Measurements from ENCODE around the gene ATXN7L3. TPM values are rescaled to one million over a fixed set of nuclear protein-coding genes. Genes with fewer than 3 reads are reported as not detected.
A peak's percentile ranks its signal among the peaks of the same experiment; 100 is the strongest.

The ATXN7L3 gene
- polyA plus RNA-seq, 2 donors: 32.9 to 44.3 TPM

DNA sequence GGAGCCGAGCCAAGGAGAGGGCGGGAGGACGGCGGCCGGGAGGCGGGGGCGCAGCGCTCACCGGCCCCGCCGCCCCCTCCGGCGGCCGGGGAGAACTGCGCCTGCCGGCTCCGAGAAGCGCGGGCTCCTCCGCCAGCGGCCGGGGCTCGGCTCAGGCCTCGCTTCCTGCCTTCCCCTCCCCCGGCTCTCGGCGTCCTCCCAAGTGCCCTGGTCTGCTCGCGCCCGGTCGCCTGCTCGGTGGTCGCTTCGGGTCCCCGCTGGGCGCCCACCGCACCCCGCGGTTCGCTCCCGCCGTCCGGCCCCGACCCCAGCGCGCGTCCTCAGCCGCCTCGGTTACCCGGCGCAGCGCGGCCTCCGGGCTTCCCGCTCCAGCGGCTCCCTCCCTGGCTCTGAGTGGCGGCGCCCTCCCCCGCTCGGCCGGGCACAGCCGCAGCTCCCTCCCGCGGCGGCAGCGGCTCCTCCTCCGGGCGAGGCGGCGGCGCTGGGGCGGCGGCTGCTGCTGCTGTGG is 19.5 kb upstream of the ATXN7L3 start:
- no peaks in the 10 kb centered on the region for H3K9me3 ChIP-seq (ENCODE audit: control insufficient read depth in 2 of 2, insufficient read depth in 1 of 2, low read depth in 1 of 2, low read length in 1 of 2)
- peak overlapping the region; percentile 85 to 95 for H3K4me3 ChIP-seq (ENCODE audit: low read depth in 1 of 2, low read length in 2 of 2)
- peaks cover 8 to 27% of the 10 kb centered on the region in 2 donors for H3K36me3 ChIP-seq (ENCODE audit: control insufficient read depth in 2 of 2, insufficient read depth in 2 of 2, low read length in 1 of 2)
- H3K27ac ChIP-seq (ENCODE audit: low read depth in 2 of 2, low read length in 1 of 2): peak overlapping the region; percentile 99 to 100
- peaks cover 4 to 15% of the 10 kb centered on the region in 2 donors for H3K4me1 ChIP-seq (ENCODE audit: control insufficient read depth in 2 of 2, insufficient read depth in 2 of 2, low read length in 1 of 2)
- H3K27me3 ChIP-seq (ENCODE audit: control insufficient read depth in 1 of 2, insufficient read depth in 2 of 2, low read length in 2 of 2): no peaks in the 10 kb centered on the region
- WGBS, 2 donors: 0% methylated on average over 56 to 73 of the region's 73 CpGs

DNA sequence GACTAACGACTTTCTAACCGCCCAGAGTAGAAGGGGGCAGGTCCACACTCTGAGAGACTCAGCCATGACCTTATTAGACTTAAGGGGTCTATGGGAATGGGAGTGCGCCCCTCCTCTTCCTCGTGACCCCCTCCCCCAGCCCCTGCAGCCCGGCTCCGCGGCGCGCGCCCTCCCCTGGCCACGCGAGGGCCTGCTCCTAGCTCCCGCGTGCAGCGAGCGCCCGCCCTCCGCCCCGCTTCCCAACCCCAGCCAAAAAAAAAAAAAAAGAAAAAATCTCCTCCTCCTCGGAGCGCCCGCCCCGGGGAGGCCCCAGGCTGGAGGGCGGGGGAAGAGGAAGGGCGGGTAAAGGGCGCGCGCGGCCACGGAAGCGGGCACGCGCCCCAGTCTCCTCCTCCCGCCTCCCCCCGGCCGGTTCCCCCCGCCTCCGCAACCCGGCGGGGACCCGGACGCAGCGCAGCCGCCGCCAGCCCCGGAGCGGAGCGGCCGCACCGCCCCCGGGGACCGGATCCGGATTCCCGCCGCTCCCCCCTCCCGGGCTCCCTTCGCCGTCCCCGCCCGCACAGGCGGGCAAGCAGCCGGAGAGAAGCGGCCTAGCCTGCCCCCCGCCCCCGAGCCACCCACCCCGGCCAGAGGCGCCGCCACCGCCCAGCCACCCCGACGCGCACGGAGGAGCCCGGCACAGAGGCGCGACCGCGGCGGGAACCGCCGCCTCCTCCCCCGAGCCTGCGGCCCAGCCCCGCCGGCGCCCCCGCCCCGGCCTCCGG is 18.8 kb upstream of the ATXN7L3 start:
- H3K36me3 ChIP-seq (ENCODE audit: control insufficient read depth in 2 of 2, insufficient read depth in 2 of 2, low read length in 1 of 2): peaks cover 8 to 29% of the 10 kb centered on the region in 2 donors
- WGBS, 2 donors: 1% methylated on average over 14 to 88 of the region's 89 CpGs
- peak overlapping the region; percentile 99 to 100 for H3K27ac ChIP-seq (ENCODE audit: low read depth in 2 of 2, low read length in 1 of 2)
- H3K4me3 ChIP-seq (ENCODE audit: low read depth in 1 of 2, low read length in 2 of 2): peak overlapping the region; percentile 85 to 95
- peaks cover 4 to 15% of the 10 kb centered on the region in 2 donors for H3K4me1 ChIP-seq (ENCODE audit: control insufficient read depth in 2 of 2, insufficient read depth in 2 of 2, low read length in 1 of 2)
- no peaks in the 10 kb centered on the region for H3K9me3 ChIP-seq (ENCODE audit: control insufficient read depth in 2 of 2, insufficient read depth in 1 of 2, low read depth in 1 of 2, low read length in 1 of 2)
- H3K27me3 ChIP-seq (ENCODE audit: control insufficient read depth in 1 of 2, insufficient read depth in 2 of 2, low read length in 2 of 2): no peaks in the 10 kb centered on the region

DNA sequence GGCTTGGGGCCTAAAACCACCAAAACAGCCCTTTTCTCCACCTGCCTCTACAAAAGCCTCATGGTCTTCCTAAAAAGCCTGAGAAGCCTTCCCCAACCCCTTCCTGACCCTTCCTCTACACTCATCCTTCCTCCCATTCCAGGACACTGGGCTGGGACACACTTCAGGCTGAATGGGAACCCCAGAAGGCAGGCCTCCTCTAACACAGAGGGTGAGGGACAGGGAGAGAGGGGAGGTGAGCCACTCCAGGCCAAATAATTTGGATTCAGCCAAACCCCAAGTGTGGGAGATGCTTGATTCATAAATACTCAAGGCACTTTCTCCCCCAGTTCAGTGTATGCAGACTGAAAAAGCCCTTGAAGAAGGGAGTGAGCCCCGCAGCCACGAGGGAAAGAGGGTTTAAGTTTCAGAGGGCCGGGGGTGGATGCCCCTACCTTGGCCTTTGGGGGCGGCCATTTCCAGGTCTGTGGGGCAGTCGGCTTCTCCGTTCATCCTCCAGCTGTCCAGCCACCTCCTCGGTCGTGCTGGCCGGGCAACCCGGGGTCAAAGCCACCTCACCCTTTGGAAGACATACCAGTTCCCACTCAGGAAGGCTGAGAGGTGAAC is 18.2 kb upstream of the ATXN7L3 start:
- Histone ChIP-seq H3K4me3 (ENCODE audit: low read depth in 1 of 2, low read length in 2 of 2) (peak overlapping the region; percentile 40 to 85), H3K9me3 (ENCODE audit: control insufficient read depth in 2 of 2, insufficient read depth in 1 of 2, low read depth in 1 of 2, low read length in 1 of 2) (no peaks in the 10 kb centered on the region), H3K4me1 (ENCODE audit: control insufficient read depth in 2 of 2, insufficient read depth in 2 of 2, low read length in 1 of 2) (peaks cover 4 to 15% of the 10 kb centered on the region in 2 donors), H3K36me3 (ENCODE audit: control insufficient read depth in 2 of 2, insufficient read depth in 2 of 2, low read length in 1 of 2) (peaks cover 8 to 31% of the 10 kb centered on the region in 2 donors), H3K27ac (ENCODE audit: low read depth in 2 of 2, low read length in 1 of 2) (peak overlapping the region; percentile 90 to 100), H3K27me3 (ENCODE audit: control insufficient read depth in 1 of 2, insufficient read depth in 2 of 2, low read length in 2 of 2) (no peaks in the 10 kb centered on the region)
- WGBS, 2 donors: 6 to 7% methylated on average over 10 of the region's 10 CpGs

DNA sequence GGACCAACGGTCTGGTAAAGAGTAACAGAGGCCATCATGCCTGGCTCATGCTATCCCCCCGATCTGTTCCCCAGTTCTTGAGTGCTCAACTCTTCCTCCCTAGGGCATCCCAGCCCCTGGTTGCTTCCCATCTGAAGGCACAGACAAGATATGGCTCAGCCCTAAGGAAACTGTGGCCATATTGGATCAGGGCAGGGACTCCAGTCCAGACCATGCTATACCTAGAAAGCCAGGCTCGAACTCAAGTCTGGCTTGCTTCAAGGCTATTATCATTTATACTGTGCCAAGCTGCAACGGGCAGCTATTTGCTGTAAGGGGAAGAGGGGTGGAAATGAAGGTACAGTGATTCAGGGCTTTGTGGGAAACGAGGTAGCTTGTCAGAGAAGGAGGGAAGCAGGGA is 17.0 kb upstream of the ATXN7L3 start:
- H3K4me3 ChIP-seq (ENCODE audit: low read depth in 1 of 2, low read length in 2 of 2): no peak overlapping the region
- H3K4me1 ChIP-seq (ENCODE audit: control insufficient read depth in 2 of 2, insufficient read depth in 2 of 2, low read length in 1 of 2): peaks cover 0 to 11% of the 10 kb centered on the region in 2 donors
- H3K27me3 ChIP-seq (ENCODE audit: control insufficient read depth in 1 of 2, insufficient read depth in 2 of 2, low read length in 2 of 2): no peaks in the 10 kb centered on the region
- H3K27ac ChIP-seq (ENCODE audit: low read depth in 2 of 2, low read length in 1 of 2): no peak overlapping the region
- peaks cover 8 to 36% of the 10 kb centered on the region in 2 donors for H3K36me3 ChIP-seq (ENCODE audit: control insufficient read depth in 2 of 2, insufficient read depth in 2 of 2, low read length in 1 of 2)
- WGBS, 2 donors: 58 to 66% methylated on average over 5 of the region's 5 CpGs
- no peaks in the 10 kb centered on the region for H3K9me3 ChIP-seq (ENCODE audit: control insufficient read depth in 2 of 2, insufficient read depth in 1 of 2, low read depth in 1 of 2, low read length in 1 of 2)

DNA sequence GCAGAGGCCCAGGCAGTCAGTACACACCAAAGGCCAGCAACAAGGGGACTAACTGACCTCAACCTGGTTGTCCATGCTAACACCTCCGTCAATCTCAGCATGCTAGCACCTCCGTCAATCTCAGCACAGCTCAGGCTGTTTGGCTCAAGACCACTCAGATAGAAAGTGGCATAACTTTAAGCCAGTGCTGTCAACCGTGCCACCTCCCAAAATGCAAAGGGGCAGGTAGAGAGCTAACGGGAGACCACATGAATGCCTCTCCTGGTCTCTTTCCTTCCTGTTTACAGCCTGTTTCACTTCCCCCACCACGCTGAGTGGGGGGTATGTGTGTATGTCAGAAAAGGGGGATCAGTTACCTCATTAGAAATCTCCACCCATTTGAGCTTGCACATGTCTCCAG is 16.5 kb upstream of the ATXN7L3 start:
- Histone ChIP-seq H3K9me3 (ENCODE audit: control insufficient read depth in 2 of 2, insufficient read depth in 1 of 2, low read depth in 1 of 2, low read length in 1 of 2) (no peaks in the 10 kb centered on the region), H3K4me3 (ENCODE audit: low read depth in 1 of 2, low read length in 2 of 2) (no peak overlapping the region), H3K27me3 (ENCODE audit: control insufficient read depth in 1 of 2, insufficient read depth in 2 of 2, low read length in 2 of 2) (no peaks in the 10 kb centered on the region), H3K4me1 (ENCODE audit: control insufficient read depth in 2 of 2, insufficient read depth in 2 of 2, low read length in 1 of 2) (peaks cover 0 to 11% of the 10 kb centered on the region in 2 donors), H3K27ac (ENCODE audit: low read depth in 2 of 2, low read length in 1 of 2) (peak overlapping the region in 1 of 2 donors; percentile 16), H3K36me3 (ENCODE audit: control insufficient read depth in 2 of 2, insufficient read depth in 2 of 2, low read length in 1 of 2) (peaks cover 8 to 41% of the 10 kb centered on the region in 2 donors)
- 67 to 77% methylated on average over 5 of the region's 5 CpGs for WGBS, 2 donors

DNA sequence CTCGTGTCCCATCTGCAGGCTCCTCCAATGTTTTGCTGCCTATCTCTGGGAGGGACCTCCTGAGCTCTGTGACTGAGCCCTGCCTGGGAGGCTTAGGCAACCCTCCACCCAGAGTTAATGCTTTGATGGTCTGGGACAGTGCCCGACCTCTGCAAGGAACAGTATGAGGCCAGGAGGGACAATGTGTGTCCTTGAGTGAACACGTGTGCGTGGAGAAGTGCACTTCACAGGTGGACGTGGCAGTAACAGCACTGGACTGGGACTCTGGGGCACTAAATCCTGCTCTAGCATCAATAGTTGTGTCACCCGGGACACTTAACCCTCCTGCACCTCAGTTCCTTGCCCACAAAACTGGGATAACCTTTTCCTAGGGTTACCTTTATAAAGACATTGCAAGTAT is 15.2 kb upstream of the ATXN7L3 start:
- H3K4me1 ChIP-seq (ENCODE audit: control insufficient read depth in 2 of 2, insufficient read depth in 2 of 2, low read length in 1 of 2): peaks cover 0 to 17% of the 10 kb centered on the region in 2 donors
- peaks cover 12 to 49% of the 10 kb centered on the region in 2 donors for H3K36me3 ChIP-seq (ENCODE audit: control insufficient read depth in 2 of 2, insufficient read depth in 2 of 2, low read length in 1 of 2)
- 88 to 91% methylated on average over 6 of the region's 6 CpGs for WGBS, 2 donors

DNA sequence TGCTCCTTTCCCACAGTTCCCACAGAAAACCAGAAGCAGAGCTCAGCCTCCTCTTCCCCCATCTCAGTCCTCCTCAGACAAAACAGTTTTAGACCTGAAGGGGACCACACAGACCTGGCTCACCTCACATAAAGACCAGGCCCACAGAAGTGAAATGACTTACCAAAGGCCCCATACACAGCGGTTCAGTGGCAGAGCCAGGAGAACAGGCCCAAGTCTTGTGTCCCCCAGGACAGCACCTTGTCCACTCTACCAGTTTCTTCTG is 14.5 kb upstream of the ATXN7L3 start:
- Histone ChIP-seq H3K36me3 (ENCODE audit: control insufficient read depth in 2 of 2, insufficient read depth in 2 of 2, low read length in 1 of 2) (peaks cover 15 to 57% of the 10 kb centered on the region in 2 donors), H3K27me3 (ENCODE audit: control insufficient read depth in 1 of 2, insufficient read depth in 2 of 2, low read length in 2 of 2) (no peaks in the 10 kb centered on the region), H3K4me3 (ENCODE audit: low read depth in 1 of 2, low read length in 2 of 2) (no peak overlapping the region), H3K27ac (ENCODE audit: low read depth in 2 of 2, low read length in 1 of 2) (no peak overlapping the region), H3K9me3 (ENCODE audit: control insufficient read depth in 2 of 2, insufficient read depth in 1 of 2, low read depth in 1 of 2, low read length in 1 of 2) (no peaks in the 10 kb centered on the region), H3K4me1 (ENCODE audit: control insufficient read depth in 2 of 2, insufficient read depth in 2 of 2, low read length in 1 of 2) (peaks cover 0 to 17% of the 10 kb centered on the region in 2 donors)
- WGBS, 2 donors: 98 to 100% methylated on average over 1 of the region's 1 CpG

More for the DNA sequence above, 15.2 kb upstream of the ATXN7L3 start:
- no peaks in the 10 kb centered on the region for H3K9me3 ChIP-seq (ENCODE audit: control insufficient read depth in 2 of 2, insufficient read depth in 1 of 2, low read depth in 1 of 2, low read length in 1 of 2)
- H3K4me3 ChIP-seq (ENCODE audit: low read depth in 1 of 2, low read length in 2 of 2): no peak overlapping the region
- H3K27me3 ChIP-seq (ENCODE audit: control insufficient read depth in 1 of 2, insufficient read depth in 2 of 2, low read length in 2 of 2): no peaks in the 10 kb centered on the region
- H3K27ac ChIP-seq (ENCODE audit: low read depth in 2 of 2, low read length in 1 of 2): no peak overlapping the region

DNA sequence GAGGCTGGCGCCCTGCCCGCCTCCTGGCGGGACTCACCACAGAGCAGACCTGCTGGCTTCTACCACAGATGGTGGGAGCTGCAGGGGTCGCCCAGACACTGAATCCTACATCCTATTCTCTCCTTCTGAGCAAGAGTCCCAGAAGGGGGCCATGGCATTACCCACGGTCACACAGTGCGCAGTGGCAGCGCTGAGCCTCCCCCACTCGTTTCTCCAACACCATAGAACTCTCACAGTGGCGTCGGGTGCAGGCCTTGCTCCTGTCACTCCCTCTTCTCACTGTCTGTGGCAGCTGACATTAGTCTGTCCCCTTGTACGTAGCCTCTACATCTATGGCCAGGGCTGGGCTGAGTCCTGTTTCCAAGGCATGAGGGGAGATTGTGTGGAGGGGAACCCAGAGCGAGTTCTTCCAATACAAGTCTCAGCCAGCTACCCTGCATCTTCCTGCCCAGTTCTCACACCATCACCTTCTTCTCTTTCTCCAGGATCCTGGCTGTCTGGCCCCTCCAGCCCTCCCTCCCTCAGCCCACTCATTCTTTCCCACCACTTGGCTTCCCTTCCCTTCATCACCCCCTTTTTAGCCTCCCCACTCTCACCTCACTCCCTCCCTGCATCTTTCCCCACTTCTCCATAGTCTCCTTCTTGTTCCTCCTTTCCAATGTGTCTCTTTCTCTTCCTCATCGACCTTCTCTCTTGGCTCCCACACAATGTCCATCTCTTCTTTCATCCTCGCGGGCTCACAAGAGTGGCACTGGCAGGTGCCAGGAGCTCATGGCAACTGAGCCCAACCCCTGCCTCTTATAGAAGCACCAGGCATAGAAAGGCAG is 13.9 kb upstream of the ATXN7L3 start:
- Histone ChIP-seq H3K4me3 (ENCODE audit: low read depth in 1 of 2, low read length in 2 of 2) (no peak overlapping the region), H3K4me1 (ENCODE audit: control insufficient read depth in 2 of 2, insufficient read depth in 2 of 2, low read length in 1 of 2) (peaks cover 0 to 17% of the 10 kb centered on the region in 2 donors), H3K36me3 (ENCODE audit: control insufficient read depth in 2 of 2, insufficient read depth in 2 of 2, low read length in 1 of 2) (peaks cover 18 to 61% of the 10 kb centered on the region in 2 donors), H3K27me3 (ENCODE audit: control insufficient read depth in 1 of 2, insufficient read depth in 2 of 2, low read length in 2 of 2) (no peaks in the 10 kb centered on the region), H3K27ac (ENCODE audit: low read depth in 2 of 2, low read length in 1 of 2) (no peak overlapping the region), H3K9me3 (ENCODE audit: control insufficient read depth in 2 of 2, insufficient read depth in 1 of 2, low read depth in 1 of 2, low read length in 1 of 2) (no peaks in the 10 kb centered on the region)
- 86 to 88% methylated on average over 15 of the region's 15 CpGs for WGBS, 2 donors

Measured in esophagus (tissue), 2 donors.